PFSK-1 (cell line): ENCODE results near the gene SMC4.

Experiments used
- FOXP2 ChIP-seq: optimal IDR thresholded peaks from 2 replicates; pipeline ENCODE3; 2011; ENCODE audit warnings: borderline replicate concordance, control low read depth, inconsistent platforms; ENCODE audit not compliant: insufficient read depth; ENCODE audit errors: extremely low read length, extremely low read depth
- POLR2AphosphoS5 ChIP-seq: IDR thresholded peaks from 2 replicates; pipeline ENCODE4 v1.6.1; 2012; ENCODE audit warnings: low read depth, mild to moderate bottlenecking, control low read depth, low read length, moderate library complexity
- SIN3A ChIP-seq: IDR thresholded peaks from 2 replicates; pipeline ENCODE4 v1.6.1; 2012; ENCODE audit warnings: mild to moderate bottlenecking, low read length, moderate library complexity, borderline replicate concordance; ENCODE audit not compliant: insufficient read depth
- TAF1 ChIP-seq: IDR thresholded peaks from 2 replicates; pipeline ENCODE4 v1.6.1; 2012; ENCODE audit warnings: low read length, control low read depth, borderline replicate concordance; ENCODE audit not compliant: insufficient read depth
- TF ChIP-seq, protein P1 (sequence below), 2 experiments: IDR thresholded peaks; 2 replicates each; pipeline versions ENCODE4 v1.6.1 to v1.8.0; 2011 to 2012; ENCODE audit warnings: low read depth in 2 of 2, low read length in 2 of 2, control low read depth in 1 of 2, inconsistent platforms in 1 of 2, mild to moderate bottlenecking in 1 of 2, moderate library complexity in 1 of 2; ENCODE audit not compliant: insufficient read depth in 1 of 2

SMC4 gene

GRCh38 chr3:160473978-160474377 lies 74.5 kb downstream of the SMC4 start:
- TF ChIP-seq SIN3A, result no peak

GRCh38 chr3:160474416-160474838 lies 75.0 kb downstream of the SMC4 start:
- TF ChIP-seq TAF1 (no peak), SIN3A (no peak), POLR2AphosphoS5 (no peak), FOXP2 (no peak)
- TF ChIP-seq, protein P1, sequence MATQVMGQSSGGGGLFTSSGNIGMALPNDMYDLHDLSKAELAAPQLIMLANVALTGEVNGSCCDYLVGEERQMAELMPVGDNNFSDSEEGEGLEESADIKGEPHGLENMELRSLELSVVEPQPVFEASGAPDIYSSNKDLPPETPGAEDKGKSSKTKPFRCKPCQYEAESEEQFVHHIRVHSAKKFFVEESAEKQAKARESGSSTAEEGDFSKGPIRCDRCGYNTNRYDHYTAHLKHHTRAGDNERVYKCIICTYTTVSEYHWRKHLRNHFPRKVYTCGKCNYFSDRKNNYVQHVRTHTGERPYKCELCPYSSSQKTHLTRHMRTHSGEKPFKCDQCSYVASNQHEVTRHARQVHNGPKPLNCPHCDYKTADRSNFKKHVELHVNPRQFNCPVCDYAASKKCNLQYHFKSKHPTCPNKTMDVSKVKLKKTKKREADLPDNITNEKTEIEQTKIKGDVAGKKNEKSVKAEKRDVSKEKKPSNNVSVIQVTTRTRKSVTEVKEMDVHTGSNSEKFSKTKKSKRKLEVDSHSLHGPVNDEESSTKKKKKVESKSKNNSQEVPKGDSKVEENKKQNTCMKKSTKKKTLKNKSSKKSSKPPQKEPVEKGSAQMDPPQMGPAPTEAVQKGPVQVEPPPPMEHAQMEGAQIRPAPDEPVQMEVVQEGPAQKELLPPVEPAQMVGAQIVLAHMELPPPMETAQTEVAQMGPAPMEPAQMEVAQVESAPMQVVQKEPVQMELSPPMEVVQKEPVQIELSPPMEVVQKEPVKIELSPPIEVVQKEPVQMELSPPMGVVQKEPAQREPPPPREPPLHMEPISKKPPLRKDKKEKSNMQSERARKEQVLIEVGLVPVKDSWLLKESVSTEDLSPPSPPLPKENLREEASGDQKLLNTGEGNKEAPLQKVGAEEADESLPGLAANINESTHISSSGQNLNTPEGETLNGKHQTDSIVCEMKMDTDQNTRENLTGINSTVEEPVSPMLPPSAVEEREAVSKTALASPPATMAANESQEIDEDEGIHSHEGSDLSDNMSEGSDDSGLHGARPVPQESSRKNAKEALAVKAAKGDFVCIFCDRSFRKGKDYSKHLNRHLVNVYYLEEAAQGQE (IDR thresholded peaks at IDR 0.05; ENCODE audit: insufficient read depth in 1 of 2, low read depth in 2 of 2, low read length in 2 of 2), result no peak

DNA sequence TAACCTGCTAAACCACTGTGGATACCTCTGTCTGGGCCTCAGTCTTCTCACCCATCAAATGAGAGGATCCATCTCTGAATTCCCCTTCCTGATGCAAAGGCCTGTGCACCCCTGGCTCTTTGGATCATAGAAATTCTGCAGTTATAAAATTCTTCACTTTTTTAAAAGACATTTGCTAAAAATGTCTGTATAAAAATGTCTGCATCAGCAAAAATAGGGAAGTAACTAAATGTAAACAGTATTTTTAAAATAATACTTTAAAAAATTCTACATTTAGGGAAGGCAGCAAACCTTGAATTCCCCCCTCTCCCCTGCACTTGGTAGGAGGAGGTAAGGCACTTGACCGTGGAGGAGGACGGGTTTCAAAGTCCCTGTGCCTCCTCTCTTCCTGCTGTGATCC lies 75.7 kb downstream of the SMC4 start:
- TF ChIP-seq POLR2AphosphoS5, result no peak
- TF ChIP-seq SIN3A, result no peak
- no peak for TF ChIP-seq TAF1
- TF ChIP-seq, protein P1 (IDR thresholded peaks at IDR 0.05; ENCODE audit: insufficient read depth in 1 of 2, low read depth in 2 of 2, low read length in 2 of 2), result no peak
- no peak for TF ChIP-seq FOXP2

GRCh38 chr3:160475884-160476283 lies 76.4 kb downstream of the SMC4 start:
- TF ChIP-seq FOXP2, result no peak
- TF ChIP-seq, protein P1 (IDR thresholded peaks at IDR 0.05; ENCODE audit: insufficient read depth in 1 of 2, low read depth in 2 of 2, low read length in 2 of 2), result no peak
- no peak for TF ChIP-seq TAF1
- TF ChIP-seq POLR2AphosphoS5, result no peak
- TF ChIP-seq SIN3A, result no peak

- TF ChIP-seq POLR2AphosphoS5, result no peak
- TF ChIP-seq TAF1, result no peak
- TF ChIP-seq SIN3A, result no peak
- TF ChIP-seq, protein P1 (IDR thresholded peaks at IDR 0.05; ENCODE audit: insufficient read depth in 1 of 2, low read depth in 2 of 2, low read length in 2 of 2), result no peak
- TF ChIP-seq FOXP2, result no peak
Observed at GRCh38 chr3:160477750-160478149, 78.3 kb downstream of the SMC4 start.
